SU-DHL-6 (cell line): ENCODE data around the gene VPS37C.

Source experiments
- H2AFZ ChIP-seq: fragments of 200-600 bp; sonication (generic); 2 replicates; pipeline ENCODE4 v1.6.1; 2014; ENCODE audit warnings: low read depth, mild to moderate bottlenecking, moderate library complexity, mixed read lengths, antibody characterized with exemption, low read length; ENCODE audit not compliant: severe bottlenecking
- H3F3A ChIP-seq: fragments of 200-600 bp; shearing (Covaris generic); 2 replicates; pipeline ENCODE4 v1.6.0; 2016; ENCODE audit warnings: antibody characterized with exemption, mild to moderate bottlenecking; ENCODE audit not compliant: insufficient read depth
- H3K27ac ChIP-seq: fragments of 200-600 bp; sonication (generic); 2 replicates; pipeline ENCODE4 v1.5.1; 2016; ENCODE audit warnings: low read depth, mild to moderate bottlenecking, low read length, moderate library complexity, mixed read lengths
- H3K27me3 ChIP-seq: fragments of 200-600 bp; sonication (generic), shearing (Covaris generic); 2 replicates; pipeline ENCODE4 v1.6.0; 2014; ENCODE audit warnings: mild to moderate bottlenecking, low read length
- H3K36me3 ChIP-seq: fragments of 200-600 bp; sonication (generic); 2 replicates; pipeline ENCODE4 v1.6.1; 2014; ENCODE audit warnings: mild to moderate bottlenecking, low read length, mixed read lengths
- H3K4me2 ChIP-seq: fragments of 300-600, 200-600 bp; shearing (Covaris generic), sonication (generic); 2 replicates; pipeline ENCODE4 v1.6.0; 2014; ENCODE audit warnings: low read length, low read depth, mild to moderate bottlenecking; ENCODE audit not compliant: poor library complexity, severe bottlenecking
- H3K4me3 ChIP-seq: fragments of 200-600 bp; sonication (generic); 2 replicates; pipeline ENCODE4 v1.5.1; 2014; ENCODE audit warnings: antibody characterized with exemption, low read length, mild to moderate bottlenecking, mixed read lengths; ENCODE audit not compliant: insufficient read depth, poor library complexity, severe bottlenecking
- H3K79me2 ChIP-seq: fragments of 200-600 bp; sonication (generic); 2 replicates; pipeline ENCODE4 v1.6.1; 2014; ENCODE audit warnings: mild to moderate bottlenecking, low read length, moderate library complexity; ENCODE audit not compliant: insufficient read depth
- H3K9ac ChIP-seq: fragments of 200-600 bp; sonication (generic); 2 replicates; pipeline ENCODE4 v1.7.0; 2014; ENCODE audit warnings: mild to moderate bottlenecking, low read length
- H3K9me2 ChIP-seq: fragments of 200-600 bp; sonication (generic); replicated peaks from 2 replicates; pipeline ENCODE4 v1.6.1; 2014; ENCODE audit warnings: low read length; ENCODE audit not compliant: insufficient read depth
- H3K9me3 ChIP-seq: fragments of 200-600 bp; sonication (generic); 2 replicates; pipeline ENCODE4 v1.6.1; 2014; ENCODE audit warnings: low read length, mixed read lengths; ENCODE audit not compliant: insufficient read depth
- H4K20me1 ChIP-seq: fragments of 200-600 bp; sonication (generic); 2 replicates; pipeline ENCODE4 v1.6.1; 2014; ENCODE audit warnings: low read depth, mild to moderate bottlenecking, antibody characterized with exemption, low read length, moderate library complexity, mixed read lengths
- EZH2phosphoT487 ChIP-seq: fragments of 200-600 bp; sonication (generic), shearing (Covaris generic); conservative IDR thresholded peaks from 2 replicates; pipeline ENCODE4 v1.6.1; 2018; ENCODE audit warnings: mild to moderate bottlenecking, antibody characterized with exemption, low read length, moderate library complexity, mixed read lengths
- TF ChIP-seq, protein P1 (sequence below): fragments of 200-600 bp; sonication (generic); IDR thresholded peaks from one replicate; pipeline ENCODE4 v1.5.1; 2017; ENCODE audit warnings: antibody characterized with exemption, mild to moderate bottlenecking, low read length, moderate library complexity; ENCODE audit not compliant: insufficient read depth, poor library complexity, severe bottlenecking

The VPS37C gene

GRCh38 chr11:61144511-61145179, 16.6 kb downstream of the VPS37C start:
- Histone ChIP-seq H3K36me3 (no peaks in the 10 kb centered on the region), H3K9ac (no peak overlapping the region), H3K9me3 (no peaks in the 10 kb centered on the region), H3K4me2 (no peak overlapping the region), H3K4me3 (no peak overlapping the region), H3K27ac (no peak overlapping the region), H2AFZ (no peak overlapping the region), H3F3A (no peaks in the 10 kb centered on the region), H3K79me2 (no peaks in the 10 kb centered on the region), H3K27me3 (no peaks in the 10 kb centered on the region), H3K9me2 (no peaks in the 10 kb centered on the region), H4K20me1 (no peaks in the 10 kb centered on the region)
- TF ChIP-seq EZH2phosphoT487, result no peak
- TF ChIP-seq, protein P1, sequence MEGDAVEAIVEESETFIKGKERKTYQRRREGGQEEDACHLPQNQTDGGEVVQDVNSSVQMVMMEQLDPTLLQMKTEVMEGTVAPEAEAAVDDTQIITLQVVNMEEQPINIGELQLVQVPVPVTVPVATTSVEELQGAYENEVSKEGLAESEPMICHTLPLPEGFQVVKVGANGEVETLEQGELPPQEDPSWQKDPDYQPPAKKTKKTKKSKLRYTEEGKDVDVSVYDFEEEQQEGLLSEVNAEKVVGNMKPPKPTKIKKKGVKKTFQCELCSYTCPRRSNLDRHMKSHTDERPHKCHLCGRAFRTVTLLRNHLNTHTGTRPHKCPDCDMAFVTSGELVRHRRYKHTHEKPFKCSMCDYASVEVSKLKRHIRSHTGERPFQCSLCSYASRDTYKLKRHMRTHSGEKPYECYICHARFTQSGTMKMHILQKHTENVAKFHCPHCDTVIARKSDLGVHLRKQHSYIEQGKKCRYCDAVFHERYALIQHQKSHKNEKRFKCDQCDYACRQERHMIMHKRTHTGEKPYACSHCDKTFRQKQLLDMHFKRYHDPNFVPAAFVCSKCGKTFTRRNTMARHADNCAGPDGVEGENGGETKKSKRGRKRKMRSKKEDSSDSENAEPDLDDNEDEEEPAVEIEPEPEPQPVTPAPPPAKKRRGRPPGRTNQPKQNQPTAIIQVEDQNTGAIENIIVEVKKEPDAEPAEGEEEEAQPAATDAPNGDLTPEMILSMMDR, result no peak

DNA sequence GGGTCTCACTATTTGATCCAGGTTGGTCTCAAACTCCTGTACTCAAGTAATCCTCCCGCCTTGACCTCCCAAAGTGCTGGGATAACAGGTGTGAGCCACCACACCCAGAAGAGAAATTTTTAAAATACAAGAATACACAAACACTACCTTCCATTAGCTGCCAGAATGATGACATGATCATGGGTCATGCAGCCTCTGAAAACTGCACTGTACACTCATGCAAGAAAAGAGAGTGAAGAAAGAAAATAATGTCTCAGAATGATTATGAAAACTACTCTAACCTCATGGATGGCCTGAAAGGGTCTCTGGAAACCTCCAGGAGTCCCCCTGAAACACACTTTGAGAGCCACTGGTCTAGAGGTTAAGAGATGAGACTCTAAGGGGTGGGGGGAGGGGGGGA, 18.8 kb downstream of the VPS37C start:
- no peak overlapping the region for H3K4me3 ChIP-seq
- TF ChIP-seq EZH2phosphoT487, result no peak
- TF ChIP-seq, protein P1, result no peak
- no peaks in the 10 kb centered on the region for H3F3A ChIP-seq
- H3K27me3 ChIP-seq, result no peaks in the 10 kb centered on the region
- H3K9me2 ChIP-seq, result no peaks in the 10 kb centered on the region
- H3K27ac ChIP-seq, result no peak overlapping the region
- no peaks in the 10 kb centered on the region for H3K79me2 ChIP-seq
- no peak overlapping the region for H3K9ac ChIP-seq
- H3K4me2 ChIP-seq, result no peak overlapping the region
- H2AFZ ChIP-seq, result no peak overlapping the region
- no peaks in the 10 kb centered on the region for H3K36me3 ChIP-seq
- H4K20me1 ChIP-seq, result no peaks in the 10 kb centered on the region
- H3K9me3 ChIP-seq, result no peaks in the 10 kb centered on the region

DNA sequence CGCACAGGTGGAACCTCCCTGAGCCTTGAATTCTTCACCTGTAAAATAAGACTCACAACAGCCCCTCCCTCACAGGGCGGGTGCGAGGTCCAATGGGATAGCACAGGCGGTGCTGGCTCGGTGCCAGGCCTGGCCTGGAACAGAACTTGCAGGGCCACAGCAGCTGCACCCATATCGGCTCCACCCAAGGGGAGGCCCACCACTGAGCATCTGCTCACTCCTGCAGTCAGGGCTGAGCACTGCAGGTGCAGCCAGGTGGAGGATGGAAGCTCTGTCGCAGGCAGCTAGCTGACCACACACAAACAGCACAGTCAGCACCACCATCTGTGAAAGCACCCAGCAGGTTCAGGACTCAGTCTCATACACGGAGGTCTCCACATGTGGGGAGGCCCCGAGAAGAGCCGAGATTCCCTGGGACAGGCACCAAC, 19.6 kb downstream of the VPS37C start:
- Histone ChIP-seq H3K27me3 (no peaks in the 10 kb centered on the region), H4K20me1 (no peaks in the 10 kb centered on the region), H3K4me3 (no peak overlapping the region), H3K9ac (no peak overlapping the region), H3K36me3 (no peaks in the 10 kb centered on the region), H3K4me2 (no peak overlapping the region), H3K79me2 (no peaks in the 10 kb centered on the region), H3K27ac (no peak overlapping the region), H3K9me3 (no peaks in the 10 kb centered on the region), H3K9me2 (no peaks in the 10 kb centered on the region), H2AFZ (no peak overlapping the region), H3F3A (no peaks in the 10 kb centered on the region)
- TF ChIP-seq, protein P1, result no peak
- no peak for TF ChIP-seq EZH2phosphoT487
